NK-92 treated with Interleukin-12 subunit alpha and Interleukin-12 subunit beta, amount 100 ng/mL, for 24 hours (cell line): ENCODE measurements around the gene TUT1.
"Not testable (repeated sequence)": the region's sequence is repeated elsewhere in the genome, so short reads cannot be mapped to it uniquely, and the experiment has no call there.

Experiments used
- DNase-seq: peaks from one replicate; lab custom pipeline; 2025; lab: John Stamatoyannopoulos, UW

TUT1 gene

DNA sequence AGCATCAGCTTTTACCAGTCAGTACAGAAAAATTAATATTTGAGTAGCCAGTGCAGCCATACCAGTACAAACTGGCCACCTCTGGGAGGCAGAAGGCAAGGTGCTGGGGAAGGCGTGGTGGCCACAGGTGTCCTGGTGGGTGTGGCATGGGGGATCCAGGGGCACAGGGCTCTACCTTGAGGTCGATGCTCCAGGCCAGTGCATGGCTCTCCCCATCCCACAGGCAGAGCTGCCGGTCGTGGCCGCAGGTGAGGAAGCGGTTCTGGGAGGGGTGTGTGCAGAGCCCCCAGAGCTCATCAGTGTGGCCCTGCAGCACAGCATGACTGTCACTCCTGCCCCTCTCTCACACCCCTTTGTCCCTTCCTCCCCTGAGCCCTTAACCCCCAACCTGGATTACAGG, 14.1 kb upstream of the TUT1 start:
- no peak for DNase-seq

DNA sequence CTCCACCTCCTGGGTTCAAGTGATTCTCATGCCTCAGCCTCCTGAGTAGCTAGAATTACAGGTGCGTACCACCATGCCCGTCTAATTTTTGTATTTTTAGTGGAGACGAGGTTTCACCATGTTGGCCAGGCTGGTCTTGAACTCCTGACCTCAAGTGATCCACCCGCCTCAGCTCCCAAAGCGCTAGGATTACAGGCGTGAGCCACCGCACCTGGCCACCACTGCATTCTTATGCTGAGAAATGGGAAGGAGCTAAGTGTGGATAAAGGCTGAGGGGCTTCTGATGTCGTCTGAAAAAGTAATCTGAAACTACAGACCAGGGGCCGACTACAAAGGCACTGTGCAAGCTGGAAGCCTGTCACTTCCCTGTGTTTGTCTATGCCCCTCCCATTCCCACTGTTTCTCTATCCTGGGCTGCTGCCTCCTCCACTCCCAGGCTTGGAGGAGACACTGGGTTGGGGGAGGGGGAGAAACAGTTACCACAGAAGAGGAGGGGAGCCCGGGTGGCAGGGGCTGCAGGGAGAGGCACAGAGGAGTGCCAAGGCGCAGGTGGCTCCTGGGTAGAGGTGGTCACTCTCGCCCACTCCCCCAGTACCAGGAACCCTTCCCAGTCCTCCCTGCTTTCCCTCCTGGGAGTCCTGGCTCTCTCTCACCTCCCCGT, 13.3 kb upstream of the TUT1 start:
- DNase-seq, result no peak

DNA sequence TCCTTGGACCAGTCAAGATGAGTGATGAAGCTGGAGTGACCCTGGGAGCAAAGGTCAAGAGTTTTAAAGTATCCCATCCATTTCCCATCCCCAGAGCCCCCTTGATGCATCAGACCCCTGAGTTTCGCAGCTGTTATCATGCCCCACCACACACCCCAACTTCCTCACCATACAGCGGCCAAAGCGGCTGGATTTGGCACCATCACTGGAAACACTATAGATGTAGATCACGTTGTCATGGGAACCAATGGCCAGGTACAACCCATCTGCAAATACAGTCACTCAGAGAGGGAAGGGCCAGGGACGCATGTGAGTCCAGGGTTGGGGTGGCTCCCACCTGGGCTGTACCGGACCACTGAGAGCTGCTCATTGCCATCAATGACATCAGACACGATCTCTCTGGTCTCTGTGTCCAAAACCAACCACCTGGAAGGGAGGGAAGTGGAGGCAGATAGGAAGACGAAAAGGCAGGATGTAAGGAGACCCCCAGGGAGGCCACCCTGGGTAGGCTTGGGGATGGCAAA, 12.5 kb upstream of the TUT1 start:
- DNase-seq, result no peak

DNA sequence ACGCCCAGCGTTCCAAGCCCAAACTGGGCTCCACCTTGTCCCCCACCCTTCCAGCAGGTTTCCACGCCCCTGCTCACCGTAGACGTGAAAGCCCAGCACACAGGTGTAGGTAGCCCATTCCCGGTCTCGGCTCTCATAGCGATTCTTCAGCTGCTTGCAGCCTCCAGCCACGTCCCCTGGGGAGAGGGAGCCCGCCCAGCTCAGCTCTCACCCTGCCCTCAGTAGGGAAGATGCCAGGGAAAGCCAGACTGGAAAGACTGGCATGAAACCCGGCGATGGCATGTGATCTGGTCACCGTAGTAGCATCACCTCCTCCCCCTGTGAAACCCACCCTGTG, 11.7 kb upstream of the TUT1 start:
- no peak for DNase-seq

DNA sequence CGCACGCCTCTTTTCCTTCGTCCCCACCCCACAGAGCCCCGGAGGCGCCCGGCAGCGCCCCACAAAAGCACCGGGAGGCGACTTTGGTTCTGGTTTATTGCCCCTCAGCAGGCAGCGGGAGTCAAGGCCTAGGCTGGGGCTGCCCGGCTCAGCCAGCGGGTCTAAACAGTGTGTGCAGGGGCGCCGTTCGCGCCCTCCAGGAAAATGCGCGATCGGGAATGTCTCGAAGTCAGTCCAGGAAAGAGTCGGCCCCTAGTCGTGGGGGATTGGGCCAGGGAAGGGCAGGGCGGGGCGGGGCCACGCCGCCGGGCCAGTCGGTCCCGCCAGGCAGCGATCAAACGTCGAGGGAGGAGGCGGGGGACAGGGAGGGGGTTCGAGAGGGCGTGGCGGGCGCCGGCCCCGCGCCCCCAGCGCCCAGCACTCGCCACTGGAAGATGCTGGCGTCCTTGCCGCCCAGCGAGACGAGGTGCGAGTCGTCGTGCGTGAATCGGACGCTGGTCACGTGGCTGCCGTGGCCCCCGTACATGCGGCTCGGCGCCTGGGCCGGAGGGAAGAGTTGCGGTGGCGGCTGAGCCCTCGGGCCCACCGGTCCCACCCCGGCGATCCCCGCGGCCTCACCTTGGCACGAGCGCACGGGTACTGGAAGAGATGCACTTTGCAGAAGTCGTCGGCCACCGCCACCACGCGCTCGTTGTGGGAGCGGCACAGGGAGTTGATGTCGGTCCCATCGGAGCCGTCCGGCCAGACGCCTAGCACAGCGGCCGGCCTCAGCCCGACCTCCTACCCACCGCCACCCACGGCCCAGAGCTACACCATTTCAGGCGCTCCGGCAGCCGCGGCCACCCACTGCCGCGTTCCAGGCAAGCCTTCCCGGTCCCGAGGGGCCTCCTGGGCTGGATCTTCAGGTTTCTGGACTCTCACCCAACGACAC, 11.1 kb upstream of the TUT1 start:
- DNase-seq, result no peak

DNA sequence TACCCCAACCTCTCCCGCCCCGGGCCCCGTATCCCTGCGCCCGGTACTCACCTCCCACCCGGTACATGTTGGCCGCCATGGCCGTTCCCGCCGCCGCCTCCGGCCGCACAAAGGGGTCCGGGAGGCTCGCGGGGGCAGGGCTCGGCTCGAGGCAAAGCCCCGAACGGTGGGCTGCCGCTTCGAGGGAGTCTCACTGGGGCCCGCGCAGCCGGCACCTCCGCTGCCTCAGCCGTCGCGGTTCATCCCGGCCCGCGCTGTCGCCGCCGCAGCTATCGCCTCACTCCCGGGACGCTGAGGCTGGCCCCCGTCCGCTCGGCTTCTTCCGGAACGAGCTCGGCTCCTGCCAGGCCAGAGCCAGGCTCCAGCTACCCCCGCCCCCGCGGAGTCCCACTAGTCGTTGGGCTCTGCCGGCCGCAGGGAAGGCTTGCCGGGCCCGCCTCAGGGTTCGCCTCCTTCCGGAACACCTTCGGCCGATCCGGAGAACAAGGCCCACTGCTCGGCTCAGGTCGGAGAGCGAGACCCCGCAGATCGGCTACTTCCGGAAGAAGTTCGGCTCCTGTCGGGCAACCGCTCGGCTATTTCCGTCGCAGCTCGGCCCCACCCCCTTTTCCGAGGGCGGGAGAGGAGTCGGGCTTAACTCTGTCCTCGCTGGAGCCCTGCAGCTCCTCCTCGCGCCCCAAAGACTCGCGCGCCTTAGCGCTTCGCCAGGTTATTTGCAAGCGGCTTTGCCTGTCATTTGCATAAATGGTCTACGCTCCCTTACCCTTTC, 10.2 kb upstream of the TUT1 start, which contains the start of gene MTA2:
Gene MTA2, minus strand, starts transcription at position 494 of the 769 bp plus-strand sequence. Its CDS starts 415 bp downstream, at position 79.
- peak; percentile 98 for DNase-seq

DNA sequence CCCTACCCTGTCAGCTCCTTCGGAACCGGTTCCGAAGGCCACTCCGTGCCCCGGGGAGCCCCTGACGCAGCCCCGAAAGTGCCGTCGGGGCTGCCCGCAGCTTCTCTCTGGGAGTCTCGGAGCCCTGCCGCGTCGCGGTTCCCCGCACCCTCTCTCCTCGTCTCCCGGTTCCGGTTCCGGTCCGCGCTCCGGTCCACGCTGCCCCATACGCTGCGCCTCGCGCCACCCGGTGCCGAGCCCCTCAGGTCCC, 9.7 kb upstream of the TUT1 start:
- DNase-seq, result no peak

DNA sequence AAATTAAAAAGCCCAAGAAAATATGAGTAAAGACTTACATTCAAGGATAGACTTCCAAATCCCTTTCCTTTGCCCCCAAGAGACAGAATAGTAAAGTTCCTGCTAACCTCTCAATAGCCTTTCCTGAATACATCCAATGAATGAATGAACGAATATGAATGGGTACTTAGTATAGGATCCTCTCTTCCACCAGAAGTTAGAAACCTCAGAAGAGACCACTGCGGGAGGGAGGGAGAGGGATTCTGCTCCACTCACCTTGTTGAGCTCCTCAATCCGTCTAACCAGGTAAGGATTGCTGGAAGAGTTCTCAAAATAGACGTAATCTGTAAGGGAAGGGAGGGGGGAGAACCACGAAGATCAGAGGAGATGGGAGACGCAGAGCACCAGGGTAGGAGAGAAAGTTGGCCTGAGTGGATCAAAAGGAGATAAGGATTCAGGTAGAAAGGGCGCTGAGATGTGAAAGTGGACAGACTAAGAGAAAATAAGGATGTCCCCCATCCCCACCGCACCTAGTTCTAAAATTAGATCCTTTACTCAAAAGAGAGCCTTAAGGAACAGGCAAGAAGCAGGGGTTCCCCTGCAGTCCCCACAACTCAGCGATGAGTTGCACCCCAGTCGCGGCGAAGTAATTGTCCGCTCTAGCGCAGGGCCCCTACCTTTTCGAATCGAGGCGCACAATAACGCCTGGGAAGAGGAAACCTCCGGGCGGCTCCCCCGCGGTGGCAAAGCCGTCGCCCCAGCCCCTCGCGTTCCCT, 9.2 kb upstream of the TUT1 start:
- DNase-seq, result no peak

DNA sequence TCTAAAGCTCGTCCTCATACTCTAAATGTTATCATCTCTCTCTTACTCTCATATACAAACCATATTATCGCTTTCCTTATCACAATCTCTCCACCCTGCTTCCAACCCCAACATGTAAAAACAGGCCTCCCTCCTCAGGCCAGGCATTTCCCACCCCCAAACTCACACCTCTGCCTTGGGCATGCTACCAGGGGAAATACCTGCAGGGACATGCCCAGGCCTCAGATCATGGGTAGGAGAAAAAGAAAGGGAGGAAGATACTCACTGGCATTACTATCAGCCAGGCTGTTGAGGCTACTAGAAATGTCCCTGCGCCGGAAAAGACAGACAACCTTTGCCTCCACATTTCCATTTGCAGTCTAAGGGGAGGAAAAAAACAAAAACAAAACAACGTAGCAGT, 8.6 kb upstream of the TUT1 start:
- DNase-seq, result no peak

DNA sequence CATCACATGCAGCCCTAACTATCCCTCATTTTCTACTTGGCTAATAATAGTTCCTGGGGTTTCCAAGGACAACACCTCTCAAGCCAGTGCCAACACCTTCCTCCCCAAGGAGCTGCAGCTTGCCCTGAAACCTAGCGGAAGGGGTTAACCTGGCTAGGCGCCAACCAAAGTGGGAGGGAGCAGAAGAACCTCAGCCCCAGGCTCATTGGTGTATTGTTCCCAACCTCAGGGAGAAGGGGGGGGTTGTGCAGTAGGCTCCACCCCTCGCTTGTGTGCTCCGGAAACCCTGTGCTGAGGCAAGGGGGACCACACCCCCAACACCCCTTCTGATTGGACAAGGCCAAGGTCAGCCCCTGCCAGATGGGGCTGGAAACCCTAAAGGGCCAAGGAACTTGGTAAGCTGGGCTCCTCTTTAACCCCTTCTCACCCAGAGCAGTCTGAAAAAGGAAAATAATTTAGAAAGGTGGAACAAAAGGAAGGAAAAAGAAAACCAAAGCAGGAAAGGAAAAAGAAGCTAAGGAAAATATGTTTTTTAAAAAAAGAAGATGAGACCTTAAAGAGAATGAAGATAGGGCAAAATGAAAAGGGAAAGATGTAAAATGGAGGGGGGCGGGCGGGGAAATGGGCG, 7.9 kb upstream of the TUT1 start:
- peak; percentile 96 for DNase-seq

DNA sequence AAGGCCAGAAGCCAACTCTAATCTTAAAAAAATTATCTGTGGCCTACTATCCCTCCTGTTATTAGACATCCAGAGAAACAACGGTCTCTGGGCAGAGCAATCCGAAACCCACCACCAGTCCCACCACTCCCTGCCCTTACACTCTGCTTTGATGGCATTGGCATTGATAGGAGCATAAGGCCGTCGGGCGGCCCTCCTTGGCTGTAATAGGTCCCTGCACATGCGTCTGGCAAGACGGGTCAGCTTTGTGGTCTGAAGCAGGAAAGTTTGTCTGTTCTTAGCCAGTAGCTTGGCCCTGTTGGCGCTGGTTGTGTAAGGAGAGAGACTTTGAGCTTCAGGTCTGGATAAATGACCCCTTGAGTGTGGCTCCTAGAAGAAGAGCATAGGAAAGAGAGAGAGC, 3.8 kb upstream of the TUT1 start:
- no peak for DNase-seq

DNA sequence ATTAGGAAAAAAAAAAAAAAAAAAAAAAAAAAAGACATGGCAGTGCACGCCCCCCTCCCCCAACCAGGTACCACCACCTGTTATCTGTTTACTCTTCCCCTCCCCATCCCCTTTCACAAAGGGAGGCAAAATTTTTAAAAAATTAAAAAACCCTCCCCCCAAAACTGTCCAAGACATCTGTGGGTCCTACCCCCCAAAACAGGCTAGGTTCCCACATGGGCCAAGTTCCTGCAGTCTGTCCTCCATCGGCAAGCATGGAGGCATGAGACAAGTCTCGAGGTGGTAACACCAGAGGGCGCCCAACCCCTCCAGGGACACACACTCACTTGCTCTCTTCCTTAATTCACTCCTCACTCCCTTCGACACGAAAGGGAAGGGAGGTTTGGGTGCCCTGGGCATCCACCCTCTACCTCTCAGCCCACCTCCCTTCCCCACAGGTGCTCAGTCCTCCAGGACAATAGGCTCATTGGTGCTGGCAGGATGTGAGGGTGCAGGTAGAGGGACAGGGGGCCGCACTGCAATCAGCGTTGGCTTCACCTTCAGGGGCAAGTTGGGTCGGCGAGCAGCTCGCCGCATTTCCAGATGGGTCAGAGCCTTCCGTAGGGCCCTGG, 2.2 kb upstream of the TUT1 start:
- peak; percentile 33 for DNase-seq

DNA sequence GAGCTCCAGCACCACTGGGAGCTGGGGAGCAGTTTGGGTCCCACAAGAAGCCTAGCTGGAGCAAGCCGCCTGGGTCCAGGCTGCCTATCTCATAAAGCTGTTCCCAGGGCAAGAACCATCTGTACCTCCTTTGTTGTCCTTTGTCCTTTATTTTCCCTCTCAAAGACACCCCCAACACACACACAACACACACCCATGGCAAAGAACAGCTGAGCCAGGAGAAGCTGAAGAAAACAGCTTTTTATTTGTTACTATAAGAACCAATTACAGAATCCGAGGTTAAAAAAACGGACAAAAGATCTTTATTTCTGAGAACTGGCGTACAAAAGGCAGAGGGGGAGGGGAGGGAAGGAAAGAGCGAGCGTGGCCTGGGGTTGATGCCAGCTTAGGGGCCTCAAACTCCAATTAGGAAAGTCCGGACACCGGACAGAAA, 1.7 kb upstream of the TUT1 start:
- DNase-seq, result no peak

DNA sequence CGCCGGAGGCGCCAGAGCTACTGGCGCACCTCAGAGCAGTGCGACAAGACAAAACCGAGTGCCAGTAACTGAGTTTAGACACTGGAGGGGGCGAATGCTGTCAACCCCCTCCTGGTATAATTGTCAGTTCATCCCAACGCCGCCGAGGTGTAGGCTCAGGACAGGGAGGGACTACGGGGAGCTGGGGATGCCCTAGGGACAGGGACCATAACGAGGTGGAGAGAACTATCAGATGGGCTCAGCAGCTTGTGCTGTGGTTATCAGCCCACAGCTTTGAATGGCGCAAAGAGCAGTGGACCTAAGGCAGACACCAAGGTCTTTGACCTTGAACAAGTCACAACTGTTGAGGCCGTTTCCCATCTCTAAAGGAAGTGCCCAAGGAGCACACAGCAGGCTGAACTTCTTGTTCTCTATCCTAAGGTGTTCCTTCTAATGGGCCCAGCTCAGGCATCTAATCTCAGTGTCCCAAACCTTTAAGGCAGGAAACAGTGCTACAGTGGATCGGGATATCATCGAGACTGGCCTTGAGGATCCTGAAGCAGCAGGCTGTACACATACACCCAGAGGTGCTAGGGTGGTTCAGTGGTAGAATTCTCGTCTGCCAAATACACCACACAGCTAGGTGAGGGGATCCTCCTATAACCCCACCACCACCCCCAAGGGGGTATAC, 958 bp upstream of the TUT1 start:
- DNase-seq, result no peak

DNA sequence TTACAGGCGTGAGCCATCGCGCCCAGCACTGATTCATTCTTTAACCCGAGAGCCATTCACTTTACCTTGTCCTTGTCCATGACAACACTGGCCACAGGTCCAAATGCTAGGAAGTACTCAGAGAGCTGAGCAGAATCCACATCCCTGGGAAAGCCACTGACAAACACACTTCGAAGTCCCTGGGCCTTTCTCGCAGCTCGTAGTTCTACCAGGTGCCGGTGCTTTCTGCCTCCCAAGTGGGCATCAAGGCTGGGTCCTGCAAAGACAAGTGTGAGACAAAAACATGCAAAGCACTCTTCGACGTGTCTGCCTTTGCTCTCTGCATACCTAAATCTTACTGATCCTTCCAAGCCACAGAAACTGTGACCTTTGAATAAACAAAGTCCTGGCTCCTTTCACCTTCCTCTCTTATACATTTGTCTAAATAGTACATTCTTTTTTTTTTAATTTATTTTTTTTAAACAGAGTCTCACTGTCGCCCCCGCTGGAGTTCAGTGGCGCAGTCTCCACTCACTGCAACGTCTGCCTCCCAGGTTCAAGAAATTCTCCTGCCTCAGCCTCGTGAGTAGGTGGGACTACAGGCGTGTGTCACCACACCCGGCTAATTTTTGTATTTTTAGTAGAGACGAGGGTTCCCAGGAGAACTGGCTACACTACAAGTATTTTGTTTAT, 2.2 kb downstream of the TUT1 start:
- no peak for DNase-seq

DNA sequence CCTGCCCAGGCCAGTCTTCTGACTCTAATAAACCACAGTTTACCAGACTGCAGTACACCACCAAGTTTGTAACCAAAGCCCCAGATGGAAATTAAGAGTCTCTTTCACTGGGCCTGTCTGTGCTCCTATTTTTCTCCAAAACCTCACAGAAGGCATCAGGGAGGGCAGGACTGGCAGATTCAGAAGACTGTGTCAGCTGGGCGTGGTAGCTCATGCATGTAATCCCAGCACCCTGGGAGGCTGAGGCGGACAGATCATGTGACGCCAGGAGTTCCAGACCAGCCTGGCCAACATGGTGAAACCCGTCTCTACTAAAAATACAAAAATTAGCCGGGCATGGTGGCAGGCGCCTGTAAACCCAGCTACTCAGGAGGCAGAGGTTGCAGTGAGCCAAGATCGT, 6.0 kb downstream of the TUT1 start:
- not testable (repeated sequence) for DNase-seq

DNA sequence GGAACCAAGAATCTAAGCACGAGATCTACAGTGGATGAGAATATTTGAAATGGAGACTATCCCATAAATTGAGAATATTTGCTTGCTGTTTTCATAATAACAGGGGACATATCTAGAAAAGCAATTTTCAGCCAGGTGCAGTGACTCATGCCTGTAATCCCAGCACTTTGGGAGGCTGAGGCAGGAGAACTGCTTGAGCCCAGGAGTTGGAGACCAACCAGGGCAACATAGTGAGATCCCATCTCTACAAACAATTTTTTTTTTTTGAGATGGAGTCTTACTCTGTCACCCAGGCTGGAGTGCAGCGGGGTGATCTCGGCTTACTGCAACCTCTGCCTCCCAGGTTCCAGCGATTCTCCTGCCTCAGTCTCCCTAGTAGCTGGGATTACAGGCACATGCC, 9.6 kb downstream of the TUT1 start:
- DNase-seq, result not testable (repeated sequence)

DNA sequence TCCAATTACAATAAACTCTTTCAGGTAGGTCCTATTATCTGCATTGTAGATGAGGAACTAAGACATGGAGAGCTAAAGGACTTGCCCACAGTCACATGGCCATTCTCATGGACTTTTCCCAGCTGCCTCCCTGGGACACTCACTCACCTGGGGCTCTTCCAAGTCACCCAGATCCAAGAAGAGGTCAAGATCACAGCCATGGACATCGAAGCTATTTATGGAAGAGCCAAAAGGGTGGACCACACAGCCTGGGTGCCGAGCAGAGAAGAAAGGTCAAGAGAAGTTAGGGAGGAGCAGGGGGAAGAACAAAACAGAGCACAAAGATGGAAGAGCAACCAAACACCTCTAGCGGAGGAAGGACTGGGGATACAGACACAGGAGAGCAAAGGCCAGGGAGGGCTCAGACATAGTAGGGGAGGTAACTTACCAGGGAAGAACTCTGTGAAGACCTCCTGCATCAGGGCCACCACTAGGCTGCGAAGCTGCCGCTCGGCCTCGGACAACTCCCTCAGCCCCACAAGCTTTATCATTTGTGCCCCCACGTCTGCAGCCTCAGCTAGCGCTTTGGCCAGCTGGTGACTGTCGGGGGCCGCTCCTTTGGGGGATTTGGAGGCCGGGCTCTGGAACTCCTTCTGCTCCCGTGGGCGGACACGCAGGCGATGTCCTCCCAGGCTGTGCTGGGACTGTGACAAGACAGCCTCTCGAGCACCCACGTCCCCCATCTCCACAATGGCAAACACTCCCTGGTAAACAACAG, 10.2 kb downstream of the TUT1 start:
- DNase-seq, result no peak

DNA sequence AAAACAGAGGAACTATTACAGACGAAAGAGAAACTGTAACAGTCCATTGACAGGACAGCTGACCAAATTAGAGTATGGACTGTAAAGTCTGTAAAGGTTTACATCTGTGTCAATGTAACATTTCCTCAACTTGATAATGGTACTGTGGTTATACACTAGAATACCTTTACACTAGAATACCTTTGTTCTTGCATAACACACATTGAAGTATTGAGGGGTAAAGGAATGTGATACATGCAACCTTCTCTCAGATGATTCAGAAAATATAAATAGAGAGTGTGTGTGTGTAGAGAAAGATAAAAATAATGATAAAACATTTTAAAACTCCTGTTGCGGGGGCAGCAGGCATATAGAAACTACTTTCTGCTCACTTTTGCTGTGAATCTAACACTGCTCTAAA, 12.1 kb downstream of the TUT1 start:
- DNase-seq, result no peak
